Measurements from ENCODE around the gene CDS2.

CDS2 gene

GRCh38 chr20:5153612-5154542 is 27.1 kb downstream of the CDS2 start:
- H3K9me3 ChIP-seq: no peaks in the 10 kb centered on the region
- no peak for DNase-seq
- no peak overlapping the region for H3K4me3 ChIP-seq
- H3K36me3 ChIP-seq: peaks cover 0 to 5% (median 0%) of the 10 kb centered on the region in 3 donors
- H3K27ac ChIP-seq: peak overlapping the region; percentile 16 to 46
- intact Hi-C loops (cut with DNase I; ENCODE audit: low total_unique reads): no loop called here
- no peaks in the 10 kb centered on the region for H3K27me3 ChIP-seq
- no peak for TF ChIP-seq CTCF (IDR thresholded peaks at IDR 0.05)
- H3K4me1 ChIP-seq: peaks cover 0 to 94% (median 57%) of the 10 kb centered on the region in 4 donors

GRCh38 chr20:5154543-5154925 is 27.7 kb downstream of the CDS2 start:
- Histone ChIP-seq H3K4me3 (no peak overlapping the region), H3K36me3 (peaks cover 0 to 5% (median 0%) of the 10 kb centered on the region in 3 donors), H3K27ac (peak overlapping the region in 1 of 2 donors; percentile 46), H3K9me3 (no peaks in the 10 kb centered on the region), H3K4me1 (peaks cover 0 to 87% (median 51%) of the 10 kb centered on the region in 4 donors), H3K27me3 (no peaks in the 10 kb centered on the region)
- TF ChIP-seq CTCF (IDR thresholded peaks at IDR 0.05): no peak
- intact Hi-C loops (cut with DNase I; ENCODE audit: low total_unique reads): no loop called here
- no peak for DNase-seq

GRCh38 chr20:5155404-5155803 is 28.6 kb downstream of the CDS2 start:
- intact Hi-C loops (cut with DNase I; ENCODE audit: low total_unique reads): no loop called here
- Histone ChIP-seq H3K4me3 (no peak overlapping the region), H3K27ac (peak overlapping the region; percentile 3 to 46), H3K9me3 (no peaks in the 10 kb centered on the region), H3K36me3 (peaks cover 0 to 5% (median 0%) of the 10 kb centered on the region in 3 donors), H3K4me1 (peaks cover 0 to 84% (median 47%) of the 10 kb centered on the region in 4 donors), H3K27me3 (no peaks in the 10 kb centered on the region)
- no peak for DNase-seq
- TF ChIP-seq CTCF (IDR thresholded peaks at IDR 0.05): no peak

GRCh38 chr20:5156675-5157448 is 30.1 kb downstream of the CDS2 start:
- H3K27me3 ChIP-seq: no peaks in the 10 kb centered on the region
- H3K36me3 ChIP-seq: peaks cover 0 to 5% (median 0%) of the 10 kb centered on the region in 3 donors
- no peak for DNase-seq
- H3K9me3 ChIP-seq: no peaks in the 10 kb centered on the region
- H3K4me3 ChIP-seq: no peak overlapping the region
- H3K4me1 ChIP-seq: peaks cover 0 to 80% (median 39%) of the 10 kb centered on the region in 4 donors
- H3K27ac ChIP-seq: peak overlapping the region; percentile 29 to 46
- TF ChIP-seq CTCF (IDR thresholded peaks at IDR 0.05): no peak
- intact Hi-C loops (cut with DNase I; ENCODE audit: low total_unique reads): no loop called here

- TF ChIP-seq CTCF (IDR thresholded peaks at IDR 0.05): no peak
- H3K27me3 ChIP-seq: no peaks in the 10 kb centered on the region
- no peaks in the 10 kb centered on the region for H3K9me3 ChIP-seq
- intact Hi-C loops (cut with DNase I; ENCODE audit: low total_unique reads): no loop called here
- no peak overlapping the region for H3K4me3 ChIP-seq
- H3K27ac ChIP-seq: no peak overlapping the region
- no peaks in the 10 kb centered on the region for H3K36me3 ChIP-seq
- DNase-seq: no peak
- peaks cover 0 to 77% (median 32%) of the 10 kb centered on the region in 4 donors for H3K4me1 ChIP-seq
Measured at GRCh38 chr20:5159928-5160327, 33.1 kb downstream of the CDS2 start.

Measured in tibial artery (tissue), 4 donors.